Esophagus squamous epithelium (tissue), 5 donors: ENCODE results near the gene TRIP10. TPM values are rescaled to one million over a fixed set of nuclear protein-coding genes. Genes with fewer than 3 reads are reported as not detected.
A peak's percentile ranks its signal among the peaks of the same experiment; 100 is the strongest.

Experiments used
- DNase-seq: peaks from one replicate; lab custom pipeline; 2025; lab: John Stamatoyannopoulos, UW
- H3K27ac ChIP-seq, 4 donors: fragments of 200-600 bp; sonication (generic); one replicate each; pipeline ENCODE4 v1.5.1; 2016 to 2019; ENCODE audit warnings: mild to moderate bottlenecking in 1 of 4
- H3K27me3 ChIP-seq, 4 donors: fragments of 200-600 bp; sonication (generic); 1 replicate in 3 of 4; 2 replicates in 1 of 4; pipeline versions ENCODE4 v1.5.1 to v1.6.0; 2017 to 2021; ENCODE audit warnings: antibody characterized with exemption in 1 of 4
- H3K36me3 ChIP-seq, 3 donors: fragments of 200-600 bp; sonication (generic); one replicate each; pipeline ENCODE4 v1.5.1; 2016 to 2019
- H3K4me1 ChIP-seq, 3 donors: fragments of 200-600 bp; sonication (generic); one replicate each; pipeline ENCODE4 v1.5.1; 2017 to 2019
- H3K4me3 ChIP-seq, 4 donors: fragments of 200-600 bp; sonication (generic); 1 replicate in 3 of 4; 2 replicates in 1 of 4; pipeline ENCODE4 v1.5.1; 2016 to 2019; ENCODE audit warnings: mild to moderate bottlenecking in 2 of 4, moderate library complexity in 1 of 4
- H3K9me3 ChIP-seq, 3 donors: fragments of 200-600 bp; sonication (generic); one replicate each; pipeline ENCODE4 v1.5.1; 2016 to 2019
- POLR2A ChIP-seq, 4 donors: fragments of 450-650 bp; IDR thresholded peaks; one replicate each; pipeline ENCODE4 v1.6.1; 2017; ENCODE audit warnings: antibody characterized with exemption in 4 of 4, mild to moderate bottlenecking in 4 of 4, moderate library complexity in 3 of 4
- WGBS, 2 donors: methylation state at CpG; one replicate each; pipeline ENCODE4 v1.1.5; 2018; 5-methylcytosine and 5-hydroxymethylcytosine counted together
- intact Hi-C: fragments of 100-400 bp; cut with DNase I; formaldehyde crosslinking; loops from one replicate; pipeline ENCODE4 v1.15.0; 2022
- total RNA-seq, 4 donors: library from RNA; depleted of rRNA; stranded (reverse); fragments of >200 nt; gene quantifications; one replicate each; pipeline ENCODE4 v1.1.0, GENCODE V29; 2016
- TF ChIP-seq, protein P1 (sequence below), 6 experiments: fragments of 450-650 bp in 4 of 6; fragments of 200-600 bp in 2 of 6; sonication (generic) in 2 of 6; IDR thresholded peaks; one replicate each; pipeline ENCODE4 v1.5.1; 2016 to 2019; ENCODE audit warnings: antibody characterized with exemption in 6 of 6, mild to moderate bottlenecking in 4 of 6, moderate library complexity in 4 of 6
- donor health status: DM: yes; HTN: yes; CAD: no.

TRIP10 gene
- total RNA-seq, 4 donors from 2014 or later = 67.6 to 160 (median 117) TPM

GRCh38 chr19:6733338-6734095 lies 6.0 kb upstream of the TRIP10 start:
- no peak for DNase-seq
- no peak overlapping the region for H3K27ac ChIP-seq

DNA sequence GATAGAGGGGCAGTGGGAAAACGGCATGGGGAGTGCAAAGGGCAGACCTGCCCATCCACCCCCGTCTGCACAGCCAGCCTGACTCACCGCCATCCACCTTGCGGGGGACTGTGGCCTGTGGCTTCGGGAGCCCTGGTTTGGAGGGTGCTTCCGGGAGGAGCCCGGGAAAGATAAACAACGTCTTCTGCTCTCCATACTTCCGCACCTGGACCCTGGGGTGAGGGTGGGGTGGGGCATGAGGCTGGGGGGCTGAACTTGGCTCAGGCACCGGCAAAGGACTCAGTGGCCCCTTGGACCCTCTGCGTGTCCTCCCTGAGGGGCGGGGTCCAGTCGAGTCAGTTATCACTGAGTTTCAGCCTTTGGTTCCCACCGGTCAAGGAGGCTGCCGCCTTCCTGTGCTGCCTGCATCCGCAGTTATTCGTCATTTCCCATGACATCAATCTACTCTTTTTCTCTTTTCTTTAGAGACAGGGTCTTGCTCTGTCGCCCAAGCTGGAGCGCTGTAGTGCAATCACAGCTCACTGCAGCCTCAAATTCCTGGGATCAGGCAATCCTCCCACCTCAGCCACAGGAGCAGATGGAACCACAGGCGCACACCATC lies 5.3 kb upstream of the TRIP10 start:
- intact Hi-C loops = no loop called here
- peaks cover 15 to 59% (median 19%) of the 10 kb centered on the region in 3 donors for H3K36me3 ChIP-seq
- no peak overlapping the region for H3K27ac ChIP-seq
- H3K4me3 ChIP-seq = no peak overlapping the region
- 79 to 92% methylated on average over 10 to 17 of the region's 20 CpGs for WGBS, 2 donors
- peaks cover 20 to 58% (median 23%) of the 10 kb centered on the region in 3 donors for H3K4me1 ChIP-seq
- no peak for DNase-seq
- no peaks in the 10 kb centered on the region for H3K9me3 ChIP-seq
- no peaks in the 10 kb centered on the region for H3K27me3 ChIP-seq
- TF ChIP-seq, protein P1, sequence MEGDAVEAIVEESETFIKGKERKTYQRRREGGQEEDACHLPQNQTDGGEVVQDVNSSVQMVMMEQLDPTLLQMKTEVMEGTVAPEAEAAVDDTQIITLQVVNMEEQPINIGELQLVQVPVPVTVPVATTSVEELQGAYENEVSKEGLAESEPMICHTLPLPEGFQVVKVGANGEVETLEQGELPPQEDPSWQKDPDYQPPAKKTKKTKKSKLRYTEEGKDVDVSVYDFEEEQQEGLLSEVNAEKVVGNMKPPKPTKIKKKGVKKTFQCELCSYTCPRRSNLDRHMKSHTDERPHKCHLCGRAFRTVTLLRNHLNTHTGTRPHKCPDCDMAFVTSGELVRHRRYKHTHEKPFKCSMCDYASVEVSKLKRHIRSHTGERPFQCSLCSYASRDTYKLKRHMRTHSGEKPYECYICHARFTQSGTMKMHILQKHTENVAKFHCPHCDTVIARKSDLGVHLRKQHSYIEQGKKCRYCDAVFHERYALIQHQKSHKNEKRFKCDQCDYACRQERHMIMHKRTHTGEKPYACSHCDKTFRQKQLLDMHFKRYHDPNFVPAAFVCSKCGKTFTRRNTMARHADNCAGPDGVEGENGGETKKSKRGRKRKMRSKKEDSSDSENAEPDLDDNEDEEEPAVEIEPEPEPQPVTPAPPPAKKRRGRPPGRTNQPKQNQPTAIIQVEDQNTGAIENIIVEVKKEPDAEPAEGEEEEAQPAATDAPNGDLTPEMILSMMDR (IDR thresholded peaks at IDR 0.05) = no peak
- TF ChIP-seq POLR2A (IDR thresholded peaks at IDR 0.05) = no peak

More at GRCh38 chr19:6733338-6734095, 6.0 kb upstream of the TRIP10 start:
- WGBS, 2 donors = 84 to 92% methylated on average over 12 to 15 of the region's 29 CpGs
- intact Hi-C loops = no loop called here
- H3K4me3 ChIP-seq = no peak overlapping the region
- no peaks in the 10 kb centered on the region for H3K9me3 ChIP-seq
- H3K27me3 ChIP-seq = no peaks in the 10 kb centered on the region
- TF ChIP-seq, protein P1 (IDR thresholded peaks at IDR 0.05) = peak in 2 of 6 experiments; percentile 24 to 25
- no peak for TF ChIP-seq POLR2A (IDR thresholded peaks at IDR 0.05)
- H3K4me1 ChIP-seq = peaks cover 14 to 57% (median 16%) of the 10 kb centered on the region in 3 donors
- peaks cover 15 to 59% (median 19%) of the 10 kb centered on the region in 3 donors for H3K36me3 ChIP-seq

DNA sequence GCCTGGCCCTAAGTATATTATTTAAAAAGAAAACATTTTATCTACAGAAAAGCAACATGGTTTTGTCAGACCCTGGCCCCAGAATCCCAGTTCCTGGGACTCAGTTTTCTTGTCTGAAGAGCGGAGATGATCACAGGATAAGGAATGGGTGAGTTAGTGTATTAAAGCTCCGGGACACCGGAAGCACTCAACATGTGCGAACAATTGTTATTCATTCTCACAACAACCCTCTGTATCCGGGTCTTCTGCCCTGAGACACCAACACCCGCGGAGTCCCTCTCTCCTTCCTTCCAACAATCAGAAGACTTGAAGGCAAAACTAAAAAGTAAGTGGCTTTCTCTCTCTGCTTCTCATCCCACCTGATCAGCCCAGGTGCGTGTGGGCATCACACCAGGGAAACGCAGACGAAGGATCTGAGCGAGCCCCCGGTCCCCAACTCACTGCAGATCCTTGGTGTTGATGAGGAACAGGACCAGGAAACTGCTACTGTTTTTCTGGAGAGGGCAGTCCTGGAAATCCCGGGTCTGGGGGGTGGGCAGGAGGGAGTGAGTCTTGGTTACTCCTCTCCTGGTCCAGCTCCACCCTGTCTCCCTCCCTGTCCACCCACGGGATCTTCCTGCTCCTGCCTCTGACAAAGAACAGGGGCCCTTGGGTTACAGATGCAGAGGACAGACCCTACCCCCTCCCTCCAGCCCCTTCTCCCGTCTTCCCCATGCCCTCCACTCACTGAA lies 4.1 kb upstream of the TRIP10 start:
- H3K27ac ChIP-seq = peak overlapping the region; percentile 96 to 99 (median 98)

DNA sequence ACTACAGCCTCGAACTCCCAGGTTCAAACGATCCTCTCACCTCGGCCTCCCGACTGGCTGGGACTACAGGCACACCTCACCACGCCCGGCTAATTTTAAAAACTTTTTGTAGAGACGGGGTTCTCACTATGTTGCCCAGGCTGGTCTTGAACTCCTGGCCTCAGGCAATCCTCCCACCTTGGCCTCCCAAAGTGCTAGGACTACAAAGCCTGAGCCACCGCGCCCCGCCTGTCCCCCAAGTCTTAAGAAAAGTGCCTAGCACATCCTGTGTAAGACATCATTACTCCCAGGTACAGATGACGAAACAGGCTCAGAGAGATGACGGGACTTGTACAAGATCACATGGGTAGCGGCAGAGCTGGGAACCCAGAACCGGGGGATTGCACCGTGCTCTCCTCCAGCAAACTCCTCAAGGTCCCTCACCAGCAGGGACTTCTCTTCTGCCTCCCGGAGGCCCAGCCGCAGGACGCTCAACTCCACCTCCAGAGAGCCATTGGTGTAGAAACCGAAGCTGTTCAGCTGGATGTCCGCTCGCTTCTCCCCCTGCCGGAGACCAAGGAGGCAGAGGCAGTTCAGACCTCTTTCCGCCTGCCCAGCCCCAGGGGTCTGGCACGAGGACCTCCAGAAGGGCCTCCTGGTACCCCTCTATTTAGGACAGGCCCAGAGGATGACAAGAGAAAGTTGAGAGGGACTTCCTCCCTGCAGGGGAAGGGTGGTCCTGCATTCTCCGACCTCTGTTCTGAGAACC lies 3.1 kb upstream of the TRIP10 start:
- peaks cover 26 to 50% (median 26%) of the 10 kb centered on the region in 3 donors for H3K4me1 ChIP-seq
- no peaks in the 10 kb centered on the region for H3K9me3 ChIP-seq
- peaks cover 11 to 42% (median 19%) of the 10 kb centered on the region in 3 donors for H3K36me3 ChIP-seq
- intact Hi-C loops = no loop called here
- TF ChIP-seq, protein P1 (IDR thresholded peaks at IDR 0.05) = peak; percentile 48 to 75 (median 59)
- peak in 2 of 4 donors; percentile 22 to 65 for TF ChIP-seq POLR2A (IDR thresholded peaks at IDR 0.05)
- 54% methylated on average over 4 to 8 of the region's 25 CpGs for WGBS, 2 donors
- H3K27ac ChIP-seq = peak overlapping the region; percentile 96 to 99 (median 98)
- peak; percentile 45 for DNase-seq
- H3K27me3 ChIP-seq = no peaks in the 10 kb centered on the region
- H3K4me3 ChIP-seq = peak overlapping the region; percentile 84 to 97 (median 88)

More for the DNA sequence above, 4.1 kb upstream of the TRIP10 start:
- peaks cover 15 to 52% (median 19%) of the 10 kb centered on the region in 3 donors for H3K36me3 ChIP-seq
- TF ChIP-seq POLR2A (IDR thresholded peaks at IDR 0.05) = no peak
- TF ChIP-seq, protein P1 (IDR thresholded peaks at IDR 0.05) = no peak
- intact Hi-C loops = no loop called here
- no peaks in the 10 kb centered on the region for H3K9me3 ChIP-seq
- peaks cover 21 to 51% (median 23%) of the 10 kb centered on the region in 3 donors for H3K4me1 ChIP-seq
- no peak for DNase-seq
- peak overlapping the region in 1 of 4 donors; percentile 85 for H3K4me3 ChIP-seq
- H3K27me3 ChIP-seq = no peaks in the 10 kb centered on the region
- WGBS, 2 donors = 67 to 83% methylated on average over 8 to 11 of the region's 15 CpGs
